ENCODE measurements around the gene SUV39H2. TPM values are rescaled to one million over a fixed set of nuclear protein-coding genes. Genes with fewer than 3 reads are reported as not detected.

The SUV39H2 gene
- total RNA-seq, 1 donor from 2014 or later = 6.9 TPM

- no peak for TF ChIP-seq POLR2A (IDR thresholded peaks at IDR 0.05)
- no peak for TF ChIP-seq POLR2AphosphoS5 (IDR thresholded peaks at IDR 0.05; ENCODE audit: insufficient read depth in 1 of 2, low read depth in 1 of 2)
- TF ChIP-seq, protein P1, sequence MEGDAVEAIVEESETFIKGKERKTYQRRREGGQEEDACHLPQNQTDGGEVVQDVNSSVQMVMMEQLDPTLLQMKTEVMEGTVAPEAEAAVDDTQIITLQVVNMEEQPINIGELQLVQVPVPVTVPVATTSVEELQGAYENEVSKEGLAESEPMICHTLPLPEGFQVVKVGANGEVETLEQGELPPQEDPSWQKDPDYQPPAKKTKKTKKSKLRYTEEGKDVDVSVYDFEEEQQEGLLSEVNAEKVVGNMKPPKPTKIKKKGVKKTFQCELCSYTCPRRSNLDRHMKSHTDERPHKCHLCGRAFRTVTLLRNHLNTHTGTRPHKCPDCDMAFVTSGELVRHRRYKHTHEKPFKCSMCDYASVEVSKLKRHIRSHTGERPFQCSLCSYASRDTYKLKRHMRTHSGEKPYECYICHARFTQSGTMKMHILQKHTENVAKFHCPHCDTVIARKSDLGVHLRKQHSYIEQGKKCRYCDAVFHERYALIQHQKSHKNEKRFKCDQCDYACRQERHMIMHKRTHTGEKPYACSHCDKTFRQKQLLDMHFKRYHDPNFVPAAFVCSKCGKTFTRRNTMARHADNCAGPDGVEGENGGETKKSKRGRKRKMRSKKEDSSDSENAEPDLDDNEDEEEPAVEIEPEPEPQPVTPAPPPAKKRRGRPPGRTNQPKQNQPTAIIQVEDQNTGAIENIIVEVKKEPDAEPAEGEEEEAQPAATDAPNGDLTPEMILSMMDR (IDR thresholded peaks at IDR 0.05) = no peak
- no peak for DNase-seq (ENCODE audit: extremely low spot score in 2 of 2)
- no peak overlapping the region for H3K4me3 ChIP-seq
- H3K27ac ChIP-seq = no peak overlapping the region
- H3K9me3 ChIP-seq = no peaks in the 10 kb centered on the region
- no peaks in the 10 kb centered on the region for H3K27me3 ChIP-seq
- peaks cover 26% of the 10 kb centered on the region for H3K4me1 ChIP-seq
- intact Hi-C loops (cut with DNase I) = no loop called here
- H3K36me3 ChIP-seq = no peaks in the 10 kb centered on the region
These were observed 1.9 kb upstream of the SUV39H2 start for GRCh38 chr10:14876764-14877163.

GRCh38 chr10:14879124-14879927 lies 660 bp downstream of the SUV39H2 start:
- H3K27me3 ChIP-seq = no peaks in the 10 kb centered on the region
- peaks cover 26% of the 10 kb centered on the region for H3K4me1 ChIP-seq
- H3K27ac ChIP-seq = peak overlapping the region; percentile 88
- intact Hi-C loops (cut with DNase I) = no loop called here
- peak overlapping the region; percentile 81 to 97 for H3K4me3 ChIP-seq
- no peak for DNase-seq (ENCODE audit: extremely low spot score in 2 of 2)
- TF ChIP-seq POLR2A (IDR thresholded peaks at IDR 0.05) (no peak), POLR2AphosphoS5 (IDR thresholded peaks at IDR 0.05; ENCODE audit: insufficient read depth in 1 of 2, low read depth in 1 of 2) (no peak)
- TF ChIP-seq, protein P1 (IDR thresholded peaks at IDR 0.05) = no peak
- H3K36me3 ChIP-seq = no peaks in the 10 kb centered on the region
- no peaks in the 10 kb centered on the region for H3K9me3 ChIP-seq

DNA sequence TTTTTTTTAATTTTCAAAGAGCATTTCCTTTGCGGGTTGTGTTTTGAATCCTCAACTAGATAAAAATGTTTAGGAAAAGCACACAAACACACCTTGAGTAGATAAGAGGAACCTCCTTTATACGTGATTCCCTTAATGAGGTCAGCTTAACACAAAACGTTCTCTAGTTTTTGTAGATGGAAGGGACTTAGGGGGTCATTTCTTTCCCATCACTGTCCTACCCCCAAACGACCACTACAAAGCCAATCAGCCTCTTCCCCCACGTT lies 1.2 kb downstream of the SUV39H2 start:
- Histone ChIP-seq H3K27ac (no peak overlapping the region), H3K27me3 (no peaks in the 10 kb centered on the region), H3K36me3 (no peaks in the 10 kb centered on the region), H3K9me3 (no peaks in the 10 kb centered on the region), H3K4me3 (peak overlapping the region; percentile 81 to 97), H3K4me1 (peaks cover 26% of the 10 kb centered on the region)
- intact Hi-C loops (cut with DNase I) = no loop called here
- no peak for DNase-seq (ENCODE audit: extremely low spot score in 2 of 2)
- TF ChIP-seq, protein P1 (IDR thresholded peaks at IDR 0.05) = no peak
- TF ChIP-seq POLR2AphosphoS5 (IDR thresholded peaks at IDR 0.05; ENCODE audit: insufficient read depth in 1 of 2, low read depth in 1 of 2) = no peak
- no peak for TF ChIP-seq POLR2A (IDR thresholded peaks at IDR 0.05)

DNA sequence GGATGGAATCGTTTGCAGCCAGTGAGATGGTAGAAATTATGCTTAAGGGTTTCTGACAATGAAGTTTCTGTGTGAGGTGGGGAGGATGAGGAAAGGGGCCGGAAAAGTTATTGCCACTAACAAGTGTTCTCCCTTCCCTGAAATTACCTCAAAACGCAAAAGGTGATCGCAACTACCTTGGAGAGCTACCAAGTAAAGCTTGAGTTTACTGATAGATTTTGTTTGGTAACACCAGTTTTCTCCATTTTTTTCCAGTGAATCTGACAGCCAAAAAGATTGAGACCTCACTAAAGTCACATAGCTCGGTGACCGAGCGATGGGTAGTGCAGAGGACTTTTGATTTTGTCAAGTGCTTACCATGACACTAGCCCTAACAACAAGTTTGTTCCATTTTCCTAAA lies 1.6 kb downstream of the SUV39H2 start:
- Histone ChIP-seq H3K4me1 (peaks cover 26% of the 10 kb centered on the region), H3K27ac (no peak overlapping the region), H3K9me3 (no peaks in the 10 kb centered on the region), H3K36me3 (no peaks in the 10 kb centered on the region), H3K27me3 (no peaks in the 10 kb centered on the region), H3K4me3 (no peak overlapping the region)
- no peak for DNase-seq (ENCODE audit: extremely low spot score in 2 of 2)
- TF ChIP-seq POLR2A (IDR thresholded peaks at IDR 0.05) (no peak), POLR2AphosphoS5 (IDR thresholded peaks at IDR 0.05; ENCODE audit: insufficient read depth in 1 of 2, low read depth in 1 of 2) (no peak)
- TF ChIP-seq, protein P1 (IDR thresholded peaks at IDR 0.05) = no peak
- intact Hi-C loops (cut with DNase I) = no loop called here

DNA sequence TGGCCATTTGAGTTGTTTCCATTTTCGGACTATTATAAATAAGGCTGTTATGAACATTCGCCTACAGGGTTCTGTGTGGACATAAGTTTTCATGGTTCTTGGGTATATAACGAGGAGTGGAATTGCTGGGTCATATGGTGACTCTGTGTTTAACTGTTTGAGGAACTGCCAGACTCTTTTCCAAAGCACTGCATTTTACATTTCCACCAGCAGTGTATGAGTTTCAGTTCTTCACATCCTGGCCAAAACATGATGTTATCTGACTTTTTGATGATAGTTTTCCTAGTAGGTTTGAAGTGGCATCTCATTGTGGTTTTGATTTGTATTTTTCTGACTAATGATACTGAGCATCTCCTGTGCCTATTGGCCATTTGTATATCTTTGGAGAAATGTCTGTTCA lies 5.4 kb downstream of the SUV39H2 start:
- intact Hi-C loops (cut with DNase I) = no loop called here
- DNase-seq (ENCODE audit: extremely low spot score in 2 of 2) = no peak
- no peak for TF ChIP-seq POLR2A (IDR thresholded peaks at IDR 0.05)
- TF ChIP-seq, protein P1 (IDR thresholded peaks at IDR 0.05) = no peak
- no peak for TF ChIP-seq POLR2AphosphoS5 (IDR thresholded peaks at IDR 0.05; ENCODE audit: insufficient read depth in 1 of 2, low read depth in 1 of 2)

More for the DNA sequence above, 5.4 kb downstream of the SUV39H2 start:
- H3K27me3 ChIP-seq = no peaks in the 10 kb centered on the region
- H3K4me1 ChIP-seq = peaks cover 14% of the 10 kb centered on the region
- H3K36me3 ChIP-seq = no peaks in the 10 kb centered on the region
- no peak overlapping the region for H3K4me3 ChIP-seq
- H3K9me3 ChIP-seq = no peaks in the 10 kb centered on the region
- H3K27ac ChIP-seq = no peak overlapping the region

All from vagina (tissue), 2 donors.